Parathyroid adenoma (tissue), 2 donors: ENCODE data around the gene SP2.

ENCODE experiments used
- H2AFZ ChIP-seq: fragments of 300-600 bp; sonication (generic); one replicate; pipeline ENCODE4 v1.7.0; 2017; ENCODE audit warnings: antibody characterized with exemption, mild to moderate bottlenecking
- H3K27ac ChIP-seq: fragments of 300-600 bp; sonication (generic); one replicate; pipeline ENCODE4 v1.7.0; 2017
- H3K27me3 ChIP-seq: fragments of 300-600 bp; sonication (generic); one replicate; pipeline ENCODE4 v1.7.0; 2017; ENCODE audit warnings: low read length; ENCODE audit not compliant: control insufficient read depth, insufficient read depth
- H3K36me3 ChIP-seq: fragments of 300-600 bp; sonication (generic); one replicate; pipeline ENCODE4 v1.7.0; 2017; ENCODE audit warnings: low read length; ENCODE audit not compliant: control insufficient read depth, insufficient read depth
- H3K4me1 ChIP-seq: fragments of 300-600 bp; sonication (generic); one replicate; pipeline ENCODE4 v1.7.0; 2017; ENCODE audit warnings: control low read depth
- H3K4me2 ChIP-seq: fragments of 300-600 bp; sonication (generic); one replicate; pipeline ENCODE4 v1.7.0; 2017; ENCODE audit warnings: low read length
- H3K4me3 ChIP-seq: fragments of 300-600 bp; sonication (generic); one replicate; pipeline ENCODE4 v1.7.0; 2017; ENCODE audit warnings: low read depth, low read length
- H3K79me2 ChIP-seq: fragments of 300-600 bp; sonication (generic); one replicate; pipeline ENCODE4 v1.7.0; 2017; ENCODE audit warnings: control low read depth
- H3K9ac ChIP-seq: fragments of 300-600 bp; sonication (generic); one replicate; pipeline ENCODE4 v1.7.0; 2017; ENCODE audit warnings: mild to moderate bottlenecking
- H3K9me3 ChIP-seq: fragments of 300-600 bp; sonication (generic); one replicate; pipeline ENCODE4 v1.7.0; 2017; ENCODE audit warnings: low read length; ENCODE audit not compliant: control insufficient read depth
- CTCF ChIP-seq: fragments of 300-600 bp; sonication (generic); IDR thresholded peaks from one replicate; pipeline ENCODE4 v1.7.0; 2017; ENCODE audit warnings: antibody characterized with exemption, mild to moderate bottlenecking
- donor health status: primary hyperparathyroidism.

The SP2 gene

GRCh38 chr17:47961406-47961805 is 65.4 kb downstream of the SP2 start:
- TF ChIP-seq CTCF: no peak
- Histone ChIP-seq H3K4me3 (no peak overlapping the region), H3K4me1 (peaks cover 6% of the 10 kb centered on the region), H2AFZ (no peak overlapping the region), H3K27ac (no peak overlapping the region), H3K9me3 (no peaks in the 10 kb centered on the region), H3K4me2 (no peak overlapping the region), H3K9ac (no peak overlapping the region), H3K27me3 (no peaks in the 10 kb centered on the region), H3K79me2 (no peaks in the 10 kb centered on the region), H3K36me3 (no peaks in the 10 kb centered on the region)

GRCh38 chr17:47962901-47963300 is 66.9 kb downstream of the SP2 start:
- Histone ChIP-seq H3K9ac (no peak overlapping the region), H2AFZ (no peak overlapping the region), H3K9me3 (no peaks in the 10 kb centered on the region), H3K4me2 (no peak overlapping the region), H3K79me2 (no peaks in the 10 kb centered on the region), H3K27me3 (no peaks in the 10 kb centered on the region), H3K4me3 (no peak overlapping the region), H3K27ac (no peak overlapping the region), H3K36me3 (no peaks in the 10 kb centered on the region), H3K4me1 (peaks cover under 1% of the 10 kb centered on the region)
- no peak for TF ChIP-seq CTCF

GRCh38 chr17:47964856-47965255 is 68.8 kb downstream of the SP2 start:
- Histone ChIP-seq H3K9me3 (no peaks in the 10 kb centered on the region), H3K9ac (no peak overlapping the region), H3K27ac (no peak overlapping the region), H3K79me2 (no peaks in the 10 kb centered on the region), H2AFZ (no peak overlapping the region), H3K4me3 (no peak overlapping the region), H3K4me2 (no peak overlapping the region), H3K27me3 (no peaks in the 10 kb centered on the region), H3K4me1 (no peaks in the 10 kb centered on the region), H3K36me3 (no peaks in the 10 kb centered on the region)
- TF ChIP-seq CTCF: no peak

- Histone ChIP-seq H3K36me3 (no peaks in the 10 kb centered on the region), H3K9me3 (no peaks in the 10 kb centered on the region), H3K79me2 (no peaks in the 10 kb centered on the region), H3K9ac (no peak overlapping the region), H3K4me3 (no peak overlapping the region), H3K4me2 (no peak overlapping the region), H2AFZ (no peak overlapping the region), H3K27me3 (no peaks in the 10 kb centered on the region), H3K4me1 (peaks cover 4% of the 10 kb centered on the region), H3K27ac (no peak overlapping the region)
- TF ChIP-seq CTCF: no peak
Measured at GRCh38 chr17:47966079-47966519, 70.1 kb downstream of the SP2 start.

- no peaks in the 10 kb centered on the region for H3K9me3 ChIP-seq
- H2AFZ ChIP-seq: no peak overlapping the region
- H3K27ac ChIP-seq: no peak overlapping the region
- no peaks in the 10 kb centered on the region for H3K27me3 ChIP-seq
- H3K4me1 ChIP-seq: peaks cover 4% of the 10 kb centered on the region
- no peaks in the 10 kb centered on the region for H3K36me3 ChIP-seq
- no peak for TF ChIP-seq CTCF
- H3K9ac ChIP-seq: no peak overlapping the region
- H3K4me2 ChIP-seq: no peak overlapping the region
- H3K79me2 ChIP-seq: no peaks in the 10 kb centered on the region
- no peak overlapping the region for H3K4me3 ChIP-seq
Measured at GRCh38 chr17:47967607-47968252, 71.7 kb downstream of the SP2 start.
